IPS DF 6.9 (cell line): ENCODE data around the gene CDC14A.

Experiments
- DNase-seq: peaks from one replicate; pipeline ENCODE4 v3.0.0-alpha.2; 2013; ENCODE audit warnings: low read depth, low spot score
- H3K27ac ChIP-seq: one replicate; pipeline ENCODE4 v1.5.1; 2013; ENCODE audit warnings: low read length, control low read depth
- H3K27me3 ChIP-seq: 2 replicates; pipeline ENCODE4 v1.6.1; 2013; ENCODE audit warnings: mild to moderate bottlenecking, low read length; ENCODE audit not compliant: control insufficient read depth, insufficient read depth
- H3K36me3 ChIP-seq: 2 replicates; pipeline ENCODE4 v1.6.1; 2013; ENCODE audit warnings: low read length; ENCODE audit not compliant: control insufficient read depth, insufficient read depth
- H3K4me1 ChIP-seq: 2 replicates; pipeline ENCODE4 v1.6.1; 2013; ENCODE audit warnings: low read length; ENCODE audit not compliant: control insufficient read depth, insufficient read depth
- H3K4me3 ChIP-seq: 2 replicates; pipeline ENCODE4 v1.5.1; 2013; ENCODE audit warnings: mild to moderate bottlenecking, low read length
- H3K9me3 ChIP-seq: 2 replicates; pipeline ENCODE4 v1.6.1; 2013; ENCODE audit warnings: low read length, inconsistent platforms; ENCODE audit not compliant: control insufficient read depth, insufficient read depth
- WGBS: extraction: QIAGEN DNeasy Blood & Tissue Kit; methylation state at CpG from one replicate; pipeline ENCODE4 v1.1.7; 2013; ENCODE audit warnings: mixed read lengths, missing lambda C conversion rate; ENCODE audit not compliant: insufficient read length, insufficient coverage; 5-methylcytosine and 5-hydroxymethylcytosine counted together

The CDC14A gene

DNA sequence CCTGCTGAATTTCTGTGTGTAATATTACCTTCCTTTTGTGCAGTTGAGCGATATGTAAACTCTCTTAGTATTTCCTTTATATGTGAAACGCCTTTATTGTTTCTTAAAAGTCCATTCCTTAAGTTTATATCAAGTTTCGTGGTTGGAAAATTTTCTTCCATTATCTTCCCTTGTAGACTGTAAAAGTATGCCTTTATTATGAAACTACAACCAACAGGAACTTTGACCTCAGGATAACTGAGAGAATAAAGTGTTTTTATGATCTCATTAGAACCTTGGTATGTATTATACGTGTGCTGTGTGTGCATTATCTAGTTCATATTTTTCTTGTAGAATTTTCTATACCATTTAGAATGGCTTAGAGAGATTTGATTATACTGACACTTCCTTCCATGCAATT, 3.1 kb upstream of the CDC14A start:
- H3K36me3 ChIP-seq, result no peaks in the 10 kb centered on the region
- H3K4me1 ChIP-seq, result no peaks in the 10 kb centered on the region; the same call in 1 of the 2 replicates
- H3K27me3 ChIP-seq, result no peaks in the 10 kb centered on the region
- no peak for DNase-seq
- H3K27ac ChIP-seq, result no peak overlapping the region
- no peak overlapping the region for H3K4me3 ChIP-seq
- no CpG with 5 or more reads among the region's 4 CpGs for WGBS
- no peaks in the 10 kb centered on the region for H3K9me3 ChIP-seq

DNA sequence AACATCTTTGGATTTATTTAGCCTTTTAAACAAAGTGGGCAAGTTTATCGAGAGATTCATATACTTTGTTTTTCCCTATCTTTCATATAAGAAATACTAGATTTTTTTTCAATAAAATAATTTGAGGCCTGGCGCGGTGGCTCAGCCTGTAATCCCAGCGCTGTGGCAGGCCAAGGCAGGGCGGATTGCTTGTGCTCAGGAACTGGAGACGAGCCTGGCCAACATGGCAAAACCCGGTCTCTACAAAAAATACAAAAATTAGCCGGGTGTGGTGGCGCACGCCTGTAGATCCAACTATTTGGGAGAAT, 1.6 kb upstream of the CDC14A start:
- no peak for DNase-seq
- no peaks in the 10 kb centered on the region for H3K9me3 ChIP-seq
- H3K27me3 ChIP-seq, result no peaks in the 10 kb centered on the region
- peak overlapping the region; percentile 24; the same call in 1 of the 2 replicates for H3K4me3 ChIP-seq
- no peaks in the 10 kb centered on the region; the same call in 1 of the 2 replicates for H3K4me1 ChIP-seq
- no peak overlapping the region for H3K27ac ChIP-seq
- no CpG with 5 or more reads among the region's 10 CpGs for WGBS
- H3K36me3 ChIP-seq, result no peaks in the 10 kb centered on the region

DNA sequence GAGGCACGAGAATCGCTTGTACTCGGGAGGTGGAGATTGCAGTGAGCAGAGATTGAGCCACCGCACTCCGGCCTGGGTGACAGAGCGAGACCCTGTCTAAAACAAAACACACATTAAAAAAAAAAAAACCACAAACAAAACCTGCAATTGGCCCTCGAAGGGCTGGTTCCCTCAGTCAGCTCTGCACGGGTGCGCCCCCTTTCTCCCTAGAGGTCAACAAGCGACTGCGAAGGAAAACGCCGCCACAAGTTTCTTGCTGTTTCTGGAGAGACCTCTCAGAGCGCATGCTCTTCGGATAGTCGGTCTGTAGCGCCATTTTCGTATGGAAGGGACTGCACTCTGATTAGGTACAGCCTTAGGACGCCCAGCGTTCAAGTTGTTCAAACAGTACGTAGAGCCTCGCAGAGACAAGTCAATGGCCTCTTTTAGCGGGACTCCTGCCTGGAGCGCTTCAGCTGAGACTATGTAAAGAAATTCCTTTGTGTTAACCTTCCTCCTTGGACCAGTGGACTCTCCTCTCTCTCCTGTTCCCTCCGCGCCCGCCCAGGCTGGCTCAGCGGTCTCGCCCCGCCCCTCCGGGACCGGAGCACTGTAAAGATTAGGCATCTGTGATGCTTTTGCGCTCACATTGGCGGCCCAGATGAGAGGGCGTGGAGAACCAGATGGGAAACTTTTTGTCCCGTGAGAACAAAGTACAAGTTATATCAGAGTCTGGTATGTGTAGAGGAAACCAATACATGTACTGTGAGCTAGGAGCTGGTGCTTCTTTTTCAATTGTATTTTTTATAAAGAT, 1.0 kb upstream of the CDC14A start:
- Histone ChIP-seq H3K9me3 (no peaks in the 10 kb centered on the region), H3K27ac (no peak overlapping the region), H3K4me1 (no peaks in the 10 kb centered on the region; the same call in 1 of the 2 replicates), H3K4me3 (peak overlapping the region; percentile 78; the same call in 1 of the 2 replicates), H3K27me3 (no peaks in the 10 kb centered on the region), H3K36me3 (no peaks in the 10 kb centered on the region)
- WGBS, result no CpG with 5 or more reads among the region's 36 CpGs
- DNase-seq, result peak; percentile 87

DNA sequence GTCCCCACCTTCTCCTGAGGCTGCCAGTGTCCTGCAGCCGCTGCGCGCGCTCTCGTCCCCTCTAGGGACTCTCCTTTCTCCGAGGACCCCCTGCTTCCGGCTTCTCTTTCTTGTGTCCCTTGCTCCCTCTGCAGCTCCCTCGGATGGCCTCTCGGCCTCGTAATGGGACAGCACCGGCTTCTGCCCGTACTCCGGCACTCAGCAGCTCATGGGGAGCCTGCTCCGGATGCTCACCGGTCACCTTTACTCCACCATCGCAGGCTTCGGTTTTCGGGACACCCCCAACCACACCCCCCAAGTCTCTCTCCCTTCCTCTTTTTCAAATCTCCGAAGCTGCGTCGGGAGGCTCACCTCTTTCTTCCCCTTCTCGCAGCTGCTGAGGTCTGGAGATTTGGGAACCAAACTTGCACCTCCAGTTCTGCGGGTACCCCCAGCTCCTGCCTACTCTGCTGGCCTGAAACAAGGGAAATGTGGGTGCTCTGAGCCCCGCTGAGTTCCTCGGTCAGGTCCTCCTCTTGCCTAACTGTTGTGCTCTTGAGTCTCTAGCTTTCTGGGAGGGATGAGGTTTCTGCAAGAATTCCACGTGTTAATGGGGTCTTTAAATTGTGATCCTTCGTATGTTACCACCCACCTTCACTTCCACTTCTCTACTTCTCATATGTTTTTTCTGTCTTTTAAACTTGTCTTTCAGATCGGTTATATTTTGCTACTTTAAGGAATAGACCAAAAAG, 930 bp downstream of the CDC14A start:
- DNase-seq, result no peak
- H3K27me3 ChIP-seq, result no peaks in the 10 kb centered on the region
- WGBS, result no CpG with 5 or more reads among the region's 28 CpGs
- H3K4me3 ChIP-seq, result peak overlapping the region; percentile 78
- no peak overlapping the region for H3K27ac ChIP-seq
- H3K9me3 ChIP-seq, result no peaks in the 10 kb centered on the region
- H3K36me3 ChIP-seq, result no peaks in the 10 kb centered on the region
- H3K4me1 ChIP-seq, result no peaks in the 10 kb centered on the region; the same call in 1 of the 2 replicates

DNA sequence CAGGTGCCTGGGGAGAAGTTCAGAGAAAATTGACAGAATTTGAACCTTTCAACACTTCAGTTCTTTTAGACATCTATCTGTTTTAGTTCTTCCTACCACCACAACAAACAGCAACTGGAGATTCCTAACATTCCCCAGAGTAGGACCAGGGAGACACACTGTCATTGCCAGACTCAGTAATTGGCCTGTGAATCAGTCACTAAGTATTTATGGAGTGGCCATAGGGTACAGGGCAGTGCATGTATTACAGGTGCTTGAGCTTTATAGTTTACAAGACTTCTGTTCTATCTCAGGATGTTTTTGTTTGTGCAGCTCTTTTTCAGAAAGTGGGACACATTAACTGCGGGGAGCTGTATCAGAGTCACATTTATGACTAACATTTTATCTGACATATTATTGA, 1.7 kb downstream of the CDC14A start:
- Histone ChIP-seq H3K4me3 (no peak overlapping the region), H3K36me3 (no peaks in the 10 kb centered on the region), H3K27ac (no peak overlapping the region), H3K27me3 (no peaks in the 10 kb centered on the region), H3K9me3 (no peaks in the 10 kb centered on the region), H3K4me1 (no peaks in the 10 kb centered on the region; the same call in 1 of the 2 replicates)
- DNase-seq, result no peak
- no CpG with 5 or more reads among the region's 1 CpG for WGBS

DNA sequence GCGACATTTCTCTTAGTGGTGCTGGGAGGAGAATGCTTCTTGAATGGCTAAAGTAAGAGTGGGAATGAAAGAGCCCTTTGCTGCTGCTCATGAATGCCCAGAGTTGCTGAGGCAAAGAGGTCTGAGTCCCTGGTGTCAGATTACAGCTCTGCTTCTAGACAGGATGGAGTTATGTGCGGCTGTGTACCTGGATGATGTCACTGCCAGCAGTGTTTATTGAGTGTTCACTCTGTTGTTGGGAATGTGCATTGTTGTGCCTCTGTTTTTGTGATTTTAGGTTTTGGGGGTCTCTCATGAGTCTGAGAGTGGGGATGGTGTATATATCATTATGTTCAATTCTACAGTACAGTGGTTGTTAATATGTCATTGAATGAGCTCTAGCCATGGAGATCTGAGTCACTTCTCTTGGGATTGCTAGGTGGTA, 2.7 kb downstream of the CDC14A start:
- Histone ChIP-seq H3K27me3 (no peaks in the 10 kb centered on the region), H3K4me1 (no peaks in the 10 kb centered on the region; the same call in 1 of the 2 replicates), H3K4me3 (no peak overlapping the region), H3K9me3 (no peaks in the 10 kb centered on the region), H3K36me3 (no peaks in the 10 kb centered on the region), H3K27ac (no peak overlapping the region)
- no CpG with 5 or more reads among the region's 2 CpGs for WGBS
- no peak for DNase-seq

DNA sequence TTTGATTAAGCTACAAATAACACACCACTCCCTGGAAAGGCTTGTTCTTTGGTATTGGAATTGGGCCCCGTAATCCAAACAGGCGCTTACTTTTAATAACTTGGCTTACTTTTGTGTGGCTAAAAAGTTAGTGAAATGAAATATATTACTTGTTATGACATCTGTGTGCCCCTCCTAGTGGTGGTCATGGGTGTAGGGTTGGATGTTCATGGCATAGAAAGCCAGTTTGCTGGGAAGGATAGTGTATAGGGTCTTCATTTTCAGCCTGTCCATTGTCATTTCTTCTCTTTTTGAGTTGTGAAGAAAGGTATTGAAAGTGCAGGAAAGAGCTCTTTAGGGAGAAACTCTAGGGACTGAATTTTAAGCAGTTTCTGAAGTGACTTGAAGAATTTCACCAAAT, 5.9 kb downstream of the CDC14A start:
- H3K27me3 ChIP-seq, result no peaks in the 10 kb centered on the region
- no peak for DNase-seq
- no peaks in the 10 kb centered on the region; the same call in 1 of the 2 replicates for H3K4me1 ChIP-seq
- H3K27ac ChIP-seq, result no peak overlapping the region
- no peaks in the 10 kb centered on the region for H3K9me3 ChIP-seq
- H3K36me3 ChIP-seq, result no peaks in the 10 kb centered on the region
- WGBS, result no CpG with 5 or more reads among the region's 2 CpGs
- H3K4me3 ChIP-seq, result no peak overlapping the region

DNA sequence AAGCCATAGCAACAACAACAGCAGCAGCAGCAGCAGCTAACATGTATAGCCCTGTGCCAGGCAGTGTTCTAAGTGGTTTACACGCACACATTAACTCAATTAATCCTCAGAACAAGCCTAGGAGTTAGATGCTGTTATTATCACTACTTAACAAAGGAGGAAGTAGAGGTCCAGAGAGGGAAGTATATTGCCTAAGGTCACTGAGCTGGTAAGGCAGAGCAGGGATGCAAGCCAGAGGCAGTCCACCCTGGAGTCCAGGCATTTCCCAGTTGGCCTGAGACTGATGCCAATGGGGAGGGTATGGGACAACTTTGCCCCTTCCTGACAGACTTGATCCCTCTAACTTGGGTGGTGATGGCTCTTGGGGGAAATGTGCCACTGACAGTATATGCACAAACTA, 6.8 kb downstream of the CDC14A start:
- H3K4me3 ChIP-seq, result no peak overlapping the region
- no peaks in the 10 kb centered on the region for H3K36me3 ChIP-seq
- no peaks in the 10 kb centered on the region for H3K27me3 ChIP-seq
- no peaks in the 10 kb centered on the region; the same call in 1 of the 2 replicates for H3K4me1 ChIP-seq
- H3K27ac ChIP-seq, result no peak overlapping the region
- no peak for DNase-seq
- no CpG with 5 or more reads among the region's 1 CpG for WGBS
- H3K9me3 ChIP-seq, result no peaks in the 10 kb centered on the region

DNA sequence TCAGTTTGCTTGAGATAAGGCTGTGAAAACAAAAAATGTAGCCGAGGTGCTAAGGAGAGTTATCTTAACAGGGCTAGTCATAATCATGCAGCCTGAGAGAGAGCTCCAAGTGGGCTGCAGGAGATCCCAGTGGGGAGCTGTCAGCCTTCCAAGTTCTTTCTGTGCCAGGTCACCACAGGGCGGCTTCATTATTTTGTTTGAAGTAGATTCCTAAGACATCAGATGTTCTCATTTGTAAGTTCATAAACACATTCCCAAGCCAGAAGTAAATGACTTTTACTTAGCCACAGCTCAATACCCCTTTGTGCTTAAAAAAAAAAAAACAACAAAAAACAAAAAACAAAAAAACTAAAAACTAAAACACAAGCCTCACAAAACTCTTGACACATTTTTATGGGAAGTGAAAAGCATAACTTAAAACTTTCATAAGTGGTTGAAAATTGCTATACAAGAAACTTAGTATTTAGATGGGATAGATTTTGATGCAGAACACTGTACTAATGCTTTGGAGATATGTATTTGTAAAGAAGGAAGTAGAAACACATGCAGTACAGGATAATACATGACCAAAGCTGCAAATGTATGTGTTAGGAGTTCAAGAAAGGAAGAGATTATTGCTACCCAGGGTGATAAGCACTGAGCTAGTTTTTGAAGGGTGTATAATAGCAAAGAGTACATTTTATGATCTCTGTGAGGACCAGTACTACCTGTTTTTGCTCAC, 8.6 kb downstream of the CDC14A start:
- Histone ChIP-seq H3K27me3 (no peaks in the 10 kb centered on the region), H3K27ac (no peak overlapping the region), H3K4me1 (no peaks in the 10 kb centered on the region; the same call in 1 of the 2 replicates), H3K9me3 (no peaks in the 10 kb centered on the region), H3K36me3 (no peaks in the 10 kb centered on the region), H3K4me3 (no peak overlapping the region)
- WGBS, result no CpG with 5 or more reads among the region's 2 CpGs
- DNase-seq, result no peak

DNA sequence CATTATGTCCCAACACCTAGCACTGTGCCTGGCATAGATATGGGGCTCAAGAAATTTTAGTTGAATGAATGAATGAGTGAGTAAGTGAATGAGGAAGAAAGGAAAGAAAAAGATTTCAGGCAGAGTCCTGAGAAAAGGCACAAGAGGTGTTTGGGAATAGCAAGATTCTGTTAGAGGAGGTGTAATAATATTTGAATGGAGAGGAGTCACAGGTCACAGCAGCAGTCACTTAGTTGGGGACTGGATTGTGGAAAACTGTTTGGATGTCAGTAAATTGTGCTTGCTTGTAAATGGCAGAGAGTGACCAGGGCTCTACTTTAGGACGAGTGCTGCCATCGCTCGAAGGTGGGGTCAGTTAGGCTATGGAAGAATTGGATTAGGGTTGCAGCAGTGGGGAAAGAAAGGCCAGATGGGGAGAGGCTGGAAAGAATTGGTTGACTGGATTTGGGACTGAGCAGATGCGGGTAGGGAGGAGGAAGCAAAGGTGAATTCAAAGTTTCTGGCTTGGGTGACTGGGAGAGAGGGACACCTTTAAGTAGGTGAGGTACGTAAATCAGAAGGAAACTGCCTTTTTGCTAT, 9.3 kb downstream of the CDC14A start:
- Histone ChIP-seq H3K9me3 (no peaks in the 10 kb centered on the region), H3K4me3 (no peak overlapping the region), H3K4me1 (no peaks in the 10 kb centered on the region; the same call in 1 of the 2 replicates), H3K36me3 (no peaks in the 10 kb centered on the region), H3K27me3 (no peaks in the 10 kb centered on the region), H3K27ac (no peak overlapping the region)
- no peak for DNase-seq
- WGBS, result no CpG with 5 or more reads among the region's 5 CpGs
